OCI-LY1 (cell line): Measurements from ENCODE around the gene USP6NL.

ENCODE experiments used
- H2AFZ ChIP-seq: fragments of 200-600 bp; sonication (generic), shearing (Covaris generic); 2 replicates; pipeline ENCODE4 v1.6.0; 2014; ENCODE audit warnings: antibody characterized with exemption, mild to moderate bottlenecking, low read length
- H3F3A ChIP-seq: fragments of 200-600 bp; sonication (generic), shearing (Covaris generic); 2 replicates; pipeline ENCODE4 v1.6.0; 2014; ENCODE audit warnings: mild to moderate bottlenecking, antibody characterized with exemption, low read length, moderate library complexity; ENCODE audit not compliant: insufficient read depth
- H3K27ac ChIP-seq: fragments of 200-600 bp; sonication (generic); 2 replicates; pipeline ENCODE4 v1.5.1; 2014; ENCODE audit warnings: low read length, mixed run types, mild to moderate bottlenecking, low read depth; ENCODE audit not compliant: poor library complexity, severe bottlenecking
- H3K27me3 ChIP-seq: fragments of 200-600 bp; sonication (generic); 2 replicates; pipeline ENCODE4 v1.6.0; 2014; ENCODE audit warnings: antibody characterized with exemption, mild to moderate bottlenecking, low read length, moderate library complexity; ENCODE audit not compliant: insufficient read depth
- H3K36me3 ChIP-seq: fragments of 200-600 bp; sonication (generic); 2 replicates; pipeline ENCODE4 v1.6.1; 2014; ENCODE audit warnings: mild to moderate bottlenecking, antibody characterized with exemption, low read length, moderate library complexity, mixed read lengths; ENCODE audit not compliant: insufficient read depth
- H3K4me1 ChIP-seq: fragments of 200-600 bp; sonication (generic); 2 replicates; pipeline ENCODE4 v1.5.1; 2014; ENCODE audit warnings: mild to moderate bottlenecking, low read length, moderate library complexity; ENCODE audit not compliant: insufficient read depth, severe bottlenecking
- H3K4me2 ChIP-seq: fragments of 200-600 bp; sonication (generic), shearing (Covaris generic); 2 replicates; pipeline ENCODE4 v1.6.1; 2014; ENCODE audit warnings: low read length
- H3K4me3 ChIP-seq: fragments of 200-600 bp; sonication (generic); 2 replicates; pipeline ENCODE4 v1.5.1; 2014; ENCODE audit warnings: low read length, low read depth, mild to moderate bottlenecking, mixed read lengths; ENCODE audit not compliant: poor library complexity, severe bottlenecking
- H3K79me2 ChIP-seq: fragments of 200-600 bp; shearing (Covaris generic); 2 replicates; pipeline ENCODE4 v1.6.1; 2016; ENCODE audit warnings: mixed run types, low read length, mixed read lengths; ENCODE audit not compliant: insufficient read depth
- H3K9ac ChIP-seq: fragments of 200-600 bp; sonication (generic), shearing (Covaris generic); 2 replicates; pipeline ENCODE4 v1.6.1; 2014; ENCODE audit warnings: mild to moderate bottlenecking, low read length, mixed read lengths
- H3K9me2 ChIP-seq: fragments of 200-600 bp; sonication (generic), shearing (Covaris generic); 2 replicates; pipeline ENCODE4 v1.6.1; 2014; ENCODE audit warnings: low read depth, mild to moderate bottlenecking, low read length, mixed read lengths
- H3K9me3 ChIP-seq: fragments of 200-600 bp; shearing (Covaris generic); 2 replicates; pipeline ENCODE4 v1.6.1; 2014; ENCODE audit warnings: low read length, mixed read lengths
- H4K20me1 ChIP-seq: fragments of 200-600 bp; sonication (generic), shearing (Covaris generic); 2 replicates; pipeline ENCODE4 v1.6.0; 2016; ENCODE audit warnings: mild to moderate bottlenecking, low read length; ENCODE audit not compliant: insufficient read depth
- CTCF ChIP-seq: fragments of 200-600 bp; sonication (generic), shearing (Covaris generic); IDR thresholded peaks from 2 replicates; pipeline ENCODE4 v1.5.1; 2017; ENCODE audit warnings: mild to moderate bottlenecking, antibody characterized with exemption, low read length, moderate library complexity, mixed read lengths
- EZH2 ChIP-seq: fragments of 200-600 bp; sonication (generic), shearing (Covaris generic); IDR thresholded peaks from 2 replicates; pipeline ENCODE4 v1.8.0; 2017; ENCODE audit warnings: borderline replicate concordance, mixed run types, mild to moderate bottlenecking, antibody characterized with exemption, low read length, moderate library complexity, mixed read lengths

The USP6NL gene

GRCh38 chr10:11586170-11586569, 25.3 kb downstream of the USP6NL start:
- Histone ChIP-seq H3F3A (no peaks in the 10 kb centered on the region), H3K9ac (no peak overlapping the region), H3K79me2 (peaks cover 58% of the 10 kb centered on the region), H3K27me3 (no peaks in the 10 kb centered on the region), H3K9me2 (no peaks in the 10 kb centered on the region), H3K4me2 (no peak overlapping the region), H3K27ac (no peak overlapping the region), H3K4me1 (peaks cover 17% of the 10 kb centered on the region), H3K4me3 (no peak overlapping the region), H4K20me1 (peaks cover 3% of the 10 kb centered on the region; the same call in 1 of the 2 replicates), H3K36me3 (no peaks in the 10 kb centered on the region), H3K9me3 (no peaks in the 10 kb centered on the region; the same call in 1 of the 2 replicates), H2AFZ (no peak overlapping the region)
- TF ChIP-seq EZH2 (no peak), CTCF (no peak)

GRCh38 chr10:11581213-11581612, 30.2 kb downstream of the USP6NL start:
- Histone ChIP-seq H3K4me2 (no peak overlapping the region), H3K79me2 (peaks cover 16% of the 10 kb centered on the region; the same call in 1 of the 2 replicates), H2AFZ (no peak overlapping the region), H3K4me1 (no peaks in the 10 kb centered on the region), H3K9me2 (no peaks in the 10 kb centered on the region), H3K4me3 (no peak overlapping the region), H3F3A (no peaks in the 10 kb centered on the region), H3K9ac (no peak overlapping the region), H3K27me3 (no peaks in the 10 kb centered on the region), H3K27ac (no peak overlapping the region), H3K36me3 (no peaks in the 10 kb centered on the region), H3K9me3 (no peaks in the 10 kb centered on the region; the same call in 1 of the 2 replicates), H4K20me1 (no peaks in the 10 kb centered on the region)
- TF ChIP-seq EZH2 (no peak), CTCF (no peak)

DNA sequence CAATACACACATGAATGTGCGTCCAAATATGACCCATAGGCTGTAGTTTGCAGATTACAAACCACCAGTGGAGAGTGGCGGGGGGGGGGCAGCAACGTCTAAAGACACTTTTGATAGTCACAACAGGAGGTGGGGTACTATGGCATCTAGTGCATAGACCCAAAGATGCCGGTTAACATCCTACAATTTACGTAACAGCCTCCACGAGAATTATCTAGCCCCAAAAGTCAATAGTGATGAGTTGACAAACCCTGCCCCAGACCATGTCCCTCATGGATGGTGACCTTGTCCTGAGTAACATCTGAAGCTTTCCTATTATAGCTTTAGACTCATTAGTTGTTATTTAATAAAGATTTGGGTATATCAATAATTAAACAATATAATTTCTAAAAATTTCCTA, 31.6 kb downstream of the USP6NL start:
- Histone ChIP-seq H3K36me3 (no peaks in the 10 kb centered on the region), H3K27ac (no peak overlapping the region), H3K9me3 (no peaks in the 10 kb centered on the region; the same call in 1 of the 2 replicates), H3K79me2 (peaks cover 23% of the 10 kb centered on the region; the same call in 1 of the 2 replicates), H2AFZ (no peak overlapping the region), H4K20me1 (no peaks in the 10 kb centered on the region), H3F3A (no peaks in the 10 kb centered on the region), H3K4me1 (peaks cover 8% of the 10 kb centered on the region), H3K4me2 (no peak overlapping the region), H3K9ac (no peak overlapping the region), H3K9me2 (no peaks in the 10 kb centered on the region), H3K27me3 (no peaks in the 10 kb centered on the region), H3K4me3 (no peak overlapping the region)
- TF ChIP-seq CTCF, result no peak
- TF ChIP-seq EZH2, result no peak
